GM13976 (cell line): ENCODE results near the gene SPINK8.
"Not testable (repeated sequence)": the region's sequence is repeated elsewhere in the genome, so short reads cannot be mapped to it uniquely, and the experiment has no call there.

ENCODE experiments used
- DNase-seq: peaks from one replicate; pipeline ENCODE4 v3.0.0; 2012; ENCODE audit warnings: low spot score
- CTCF ChIP-seq: IDR thresholded peaks from 2 replicates; pipeline ENCODE4 v1.5.1; 2012; ENCODE audit warnings: borderline replicate concordance, mild to moderate bottlenecking; ENCODE audit not compliant: insufficient read depth; ENCODE audit errors: extremely low read depth, missing control alignments, control extremely low read depth
- in situ Hi-C: fragments of 300-500 bp; cut with MboI; formaldehyde crosslinking; loops from one replicate; pipeline ENCODE4 v1.12.0; 2022; ENCODE audit warnings: low sequenced_read_pairs, mixed read lengths, inconsistent platforms; ENCODE audit not compliant: unreplicated experiment

The SPINK8 gene

GRCh38 chr3:48333346-48334245 is at the start of gene SPINK8:
TSS of gene SPINK8 (minus strand) at chr3:48333661. CDS start at chr3:48328341, 5,320 bp downstream.
- in situ Hi-C loops, DNase-seq: not testable (repeated sequence)

GRCh38 chr3:48372862-48373435 is 39.5 kb upstream of the SPINK8 start:
- TF ChIP-seq CTCF = no peak
- DNase-seq = no peak
- in situ Hi-C loops = no loop called here

DNA sequence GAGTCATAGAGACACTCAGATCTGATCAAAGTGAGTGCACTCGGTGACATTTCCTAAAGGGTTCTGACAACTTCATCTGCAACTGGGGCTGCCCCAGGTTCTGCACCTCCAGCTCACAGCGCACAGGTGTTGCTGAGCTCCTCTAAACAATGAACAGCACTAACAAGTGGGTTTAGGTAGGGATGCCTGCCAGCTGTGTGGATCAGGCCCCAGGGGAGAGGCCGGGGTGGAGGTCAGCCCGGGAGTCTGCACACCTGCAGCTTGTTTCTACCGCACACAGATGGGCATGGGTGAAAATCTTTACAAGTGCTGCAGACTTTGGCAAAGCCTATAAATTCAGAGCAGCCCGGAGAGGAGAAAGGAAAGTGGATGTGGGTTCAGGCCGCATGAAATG is 38.9 kb upstream of the SPINK8 start:
- in situ Hi-C loops = no loop called here
- no peak for TF ChIP-seq CTCF

DNA sequence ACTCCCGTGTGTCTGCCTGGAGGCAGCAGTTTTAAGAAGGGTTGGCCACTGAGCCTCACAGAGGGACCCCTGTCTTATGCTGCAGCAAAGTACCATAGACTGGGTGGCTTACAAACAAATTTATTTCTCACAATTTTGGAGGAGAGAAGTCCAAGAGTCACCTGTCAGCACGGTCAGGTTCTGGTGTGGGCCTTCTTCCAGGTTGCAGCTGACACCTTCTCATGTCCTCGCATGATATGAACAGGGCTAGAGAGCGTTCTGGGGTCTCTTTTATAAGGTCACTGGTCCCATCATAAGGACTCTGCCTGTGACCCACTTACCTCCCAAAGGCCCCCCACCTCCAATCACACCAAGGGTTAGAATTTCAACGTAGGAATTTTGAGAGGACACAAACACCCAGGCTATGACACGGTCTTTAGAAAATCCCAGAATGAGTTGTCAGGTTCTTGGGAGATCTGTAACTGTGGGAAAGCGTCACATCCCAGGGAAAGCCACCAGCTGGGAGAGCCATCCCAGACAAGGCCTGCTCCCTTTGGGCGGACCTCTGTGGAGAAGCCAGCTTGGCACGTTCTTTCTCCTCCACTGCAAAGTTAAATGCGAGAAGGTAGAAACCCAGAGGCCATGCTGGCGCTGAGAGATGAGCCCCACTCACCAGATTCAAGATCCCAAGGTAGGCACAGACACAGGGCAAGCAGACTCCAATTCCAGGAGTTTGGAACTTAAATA is 38.4 kb upstream of the SPINK8 start, which contains the start of gene FBXW12:
Gene FBXW12 (plus strand): TSS at position 569 of the 726 bp plus-strand sequence. CDS start 549 bp downstream, outside the sequence.
- no peak for TF ChIP-seq CTCF
- in situ Hi-C loops = no loop called here
- DNase-seq = no peak

More for the DNA sequence above, 38.9 kb upstream of the SPINK8 start:
- no peak for DNase-seq

- no peak for TF ChIP-seq CTCF
- DNase-seq = no peak
- in situ Hi-C loops = no loop called here
Measured at GRCh38 chr3:48370333-48370713, 36.9 kb upstream of the SPINK8 start.

GRCh38 chr3:48369693-48370332 is 36.4 kb upstream of the SPINK8 start:
- in situ Hi-C loops = no loop called here
- TF ChIP-seq CTCF = no peak
- DNase-seq = no peak
